B cell (primary cell): ENCODE measurements around the gene TNFRSF12A. TPM values are rescaled to one million over a fixed set of nuclear protein-coding genes. Genes with fewer than 3 reads are reported as not detected.

ENCODE experiments used
- ATAC-seq: fragments of 200-7000 bp; cut with Tn5 transposase; one replicate; pipeline ENCODE4 v1.10.0; 2021; ENCODE audit warnings: low read depth, mild to moderate bottlenecking, moderate number of reproducible peaks, moderate library complexity
- CTCF ChIA-PET: fragments of 350-600 bp; sonication (Branson Sonifier 250); formaldehyde crosslinking; loops from one replicate; lab custom pipeline; 2021; ENCODE audit warnings: antibody characterized with exemption, inconsistent platforms; lab: Charles Lee
- POLR2A ChIA-PET: fragments of 350-600 bp; sonication (Branson Sonifier 250); formaldehyde crosslinking; loops from one replicate; lab custom pipeline; 2021; ENCODE audit warnings: antibody characterized with exemption; lab: Charles Lee
- DNase-seq: peaks from one replicate; pipeline ENCODE4 v3.0.0; 2013
- H2AFZ ChIP-seq: 2 replicates; pipeline ENCODE4 v1.6.1; 2012; ENCODE audit warnings: mild to moderate bottlenecking, low read depth, low read length; ENCODE audit not compliant: insufficient read depth, poor library complexity, severe bottlenecking
- H3K27ac ChIP-seq, 2 donors: 1 replicate in 1 of 2; 2 replicates in 1 of 2; pipeline ENCODE4 v1.5.1; 2012 to 2013; ENCODE audit warnings: low read length in 2 of 2, mild to moderate bottlenecking in 2 of 2, moderate library complexity in 1 of 2
- H3K27me3 ChIP-seq, 4 experiments: fragments of 200-600 bp in 1 of 4; sonication (generic) in 1 of 4; replicated peaks in 1 of 4; 1 replicate in 2 of 4; 2 replicates in 2 of 4; pipeline versions ENCODE4 v1.6.1 to v1.7.0; 2013 to 2016; ENCODE audit warnings: low read length in 3 of 4, mild to moderate bottlenecking in 2 of 4, mixed read lengths in 1 of 4, moderate library complexity in 1 of 4; ENCODE audit not compliant: insufficient read depth in 4 of 4, control insufficient read depth in 3 of 4; ENCODE audit errors: control extremely low read depth in 1 of 4
- H3K36me3 ChIP-seq, 2 experiments: replicated peaks in 1 of 2; 1 replicate in 1 of 2; 2 replicates in 1 of 2; pipeline versions ENCODE4 v1.6.1 to v1.7.1; 2013; ENCODE audit warnings: low read length in 1 of 2; ENCODE audit not compliant: insufficient read depth in 2 of 2, control insufficient read depth in 1 of 2; ENCODE audit errors: control extremely low read depth in 1 of 2, extremely low read depth in 1 of 2
- H3K4me1 ChIP-seq, 2 donors: fragments of 200-600 bp in 1 of 2; sonication (generic) in 1 of 2; 1 replicate in 1 of 2; 2 replicates in 1 of 2; pipeline versions ENCODE4 v1.5.1 to v1.6.1; 2013 to 2017; ENCODE audit warnings: low read length in 2 of 2; ENCODE audit not compliant: control insufficient read depth in 2 of 2, insufficient read depth in 2 of 2
- H3K4me2 ChIP-seq: replicated peaks from 2 replicates; pipeline ENCODE3; 2012; ENCODE audit warnings: mild to moderate bottlenecking, low read depth, low read length; ENCODE audit not compliant: poor library complexity, severe bottlenecking
- H3K4me3 ChIP-seq, 5 experiments: fragments of 200-600 bp in 1 of 5; sonication (generic) in 1 of 5; 1 replicate in 3 of 5; 2 replicates in 2 of 5; pipeline versions ENCODE4 v1.5.1 to v1.7.0; 2011 to 2016; ENCODE audit warnings: low read length in 4 of 5, mild to moderate bottlenecking in 4 of 5, low read depth in 2 of 5, control low read depth in 1 of 5, moderate library complexity in 1 of 5; ENCODE audit not compliant: insufficient read depth in 1 of 5; ENCODE audit errors: control extremely low read depth in 1 of 5, extremely low read depth in 1 of 5
- H3K79me2 ChIP-seq: fragments of 200-600 bp; sonication (generic); one replicate; pipeline ENCODE4 v1.6.0; 2016; ENCODE audit warnings: low read length; ENCODE audit not compliant: control insufficient read depth, insufficient read depth
- H3K9ac ChIP-seq: fragments of 200-600 bp; sonication (generic); 2 replicates; pipeline ENCODE4 v1.6.1; 2017; ENCODE audit warnings: mild to moderate bottlenecking, low read length, moderate library complexity
- H3K9me3 ChIP-seq, 3 donors: one replicate each; pipeline versions ENCODE4 v1.6.1 to v1.7.1; 2013; ENCODE audit warnings: low read length in 2 of 3; ENCODE audit not compliant: control insufficient read depth in 2 of 3, insufficient read depth in 1 of 3; ENCODE audit errors: control extremely low read depth in 1 of 3
- H4K20me1 ChIP-seq: 2 replicates; pipeline ENCODE4 v1.6.0; 2012; ENCODE audit warnings: mild to moderate bottlenecking, low read length; ENCODE audit not compliant: insufficient read depth, control insufficient read depth, poor library complexity, severe bottlenecking
- H3K27ac Mint-ChIP-seq: one replicate; pipeline ENCODE4 v1.8.0; 2021; ENCODE audit warnings: mixed read lengths
- H3K27me3 Mint-ChIP-seq: one replicate; pipeline ENCODE4 v1.8.0; 2021; ENCODE audit warnings: mixed read lengths
- H3K4me1 Mint-ChIP-seq: one replicate; pipeline ENCODE4 v1.8.0; 2021; ENCODE audit warnings: mixed read lengths
- H3K4me3 Mint-ChIP-seq: one replicate; pipeline ENCODE4 v1.8.0; 2021; ENCODE audit warnings: mixed read lengths
- H3K9me3 Mint-ChIP-seq: one replicate; pipeline ENCODE4 v1.8.0; 2022; ENCODE audit warnings: mixed read lengths; ENCODE audit not compliant: insufficient read depth
- CTCF ChIP-seq: fragments of 200-600 bp; IDR thresholded peaks from one replicate; pipeline ENCODE4 v1.8.0; 2022; ENCODE audit warnings: antibody characterized with exemption, mild to moderate bottlenecking
- EZH2 ChIP-seq: IDR thresholded peaks from 2 replicates; pipeline ENCODE4 v1.6.1; 2012; ENCODE audit warnings: borderline replicate concordance, low read depth, mild to moderate bottlenecking, moderate library complexity, low read length; ENCODE audit not compliant: insufficient read depth, poor library complexity, severe bottlenecking
- WGBS: methylation state at CpG from one replicate; pipeline ENCODE4 v1.1.5; 2013; ENCODE audit warnings: missing lambda C conversion rate; ENCODE audit not compliant: insufficient coverage; 5-methylcytosine and 5-hydroxymethylcytosine counted together
- intact Hi-C: fragments of 100-400 bp; cut with micrococcal nuclease; formaldehyde crosslinking; loops from one replicate; pipeline ENCODE4 v1.10.0; 2022
- polyA minus RNA-seq: library from RNA; depleted of rRNA, polyadenylated mRNA; stranded (reverse); fragments of >200 nt; gene quantifications from 2 replicates; pipeline ENCODE4 v1.2.3, GENCODE V29; 2012
- polyA plus RNA-seq: library from polyadenylated mRNA; depleted of rRNA; stranded (reverse); fragments of >200 nt; gene quantifications from 2 replicates; pipeline ENCODE4 v1.2.3, GENCODE V29; 2012
- total RNA-seq, 2 donors: library from RNA; stranded (reverse); fragments of 120-200 nt in 1 of 2; gene quantifications; 1 replicate in 1 of 2; 2 replicates in 1 of 2; pipeline versions ENCODE4 v1.2.3 to v1.2.4, GENCODE V29; 2013 to 2022

TNFRSF12A gene
- 0.85 and 1.3 TPM in 2 replicates for total RNA-seq
- total RNA-seq (2013), result 1.1 TPM
- polyA plus RNA-seq, result 0.61 and 0.72 TPM in 2 replicates
- 1.6 and 3.3 TPM in 2 replicates for polyA minus RNA-seq

GRCh38 chr16:3020247-3020603, at the start of gene TNFRSF12A:
Gene TNFRSF12A (plus strand): TSS chr16:3020368. CDS start chr16:3020398, 30 bp downstream.
- peak; percentile 25 for ATAC-seq
- H3K4me3 ChIP-seq, result peak within 1 kb of the TSS; percentile 48 to 68 (median 59)
- no peaks in the 10 kb centered on the region for H3K9me3 Mint-ChIP-seq
- peaks cover 9% of the 10 kb centered on the region for H3K27me3 Mint-ChIP-seq
- peaks cover 0 to 19% (median 8%) of the 10 kb centered on the region in 4 experiments for H3K27me3 ChIP-seq
- CTCF ChIA-PET, result interaction anchor here (1.5 to 6.9 kb wide), 5 partner anchors 8 to 109 kb away, joined by 5 to 61 read pairs (median 18); no protein-coding TSS in a partner anchor
- H2AFZ ChIP-seq, result peak within 1 kb of the TSS; percentile 58
- H4K20me1 ChIP-seq, result peaks cover 5% of the 10 kb centered on the region
- peak within 1 kb of the TSS; percentile 90 for H3K4me3 Mint-ChIP-seq
- under 1% methylated on average over 48 of the region's 49 CpGs for WGBS
- no peak within 1 kb of the TSS for H3K27ac ChIP-seq
- intact Hi-C loops, result loop anchor here (1.0 to 10.0 kb wide), 8 partner anchors 8 to 1715 kb away; partner anchors contain the start of genes PAQR4, SRRM2, UBE2I and ZNF174
- peaks cover 0 to 4% (median 0%) of the 10 kb centered on the region in 3 donors for H3K9me3 ChIP-seq
- no peak for TF ChIP-seq EZH2
- TF ChIP-seq CTCF, result no peak
- peak within 1 kb of the TSS; percentile 82 for H3K4me2 ChIP-seq
- peaks cover 37 to 54% of the 10 kb centered on the region in 2 donors for H3K4me1 ChIP-seq
- peak within 1 kb of the TSS; percentile 88 for H3K27ac Mint-ChIP-seq
- POLR2A ChIA-PET, result interaction anchor here (1.1 to 1.4 kb wide), 2 partner anchors 16 to 138 kb away, joined by 5 read pairs; no protein-coding TSS in a partner anchor
- peak within 1 kb of the TSS; percentile 70 for H3K9ac ChIP-seq
- H3K36me3 ChIP-seq, result no peaks in the 10 kb centered on the region
- DNase-seq, result peak; percentile 88
- peaks cover 44% of the 10 kb centered on the region for H3K4me1 Mint-ChIP-seq
- H3K79me2 ChIP-seq, result peaks cover 2% of the 10 kb centered on the region

GRCh38 chr16:2970563-2970962, 49.6 kb upstream of the TNFRSF12A start:
- Histone ChIP-seq H3K4me3 (peak overlapping the region in 1 of 5 experiments; percentile 58), H2AFZ (no peak overlapping the region), H3K27ac (no peak overlapping the region), H3K79me2 (no peaks in the 10 kb centered on the region), H3K27me3 (peaks cover 0 to 38% (median 11%) of the 10 kb centered on the region in 4 experiments), H3K4me2 (peak overlapping the region; percentile 99), H3K36me3 (no peaks in the 10 kb centered on the region), H3K9ac (no peak overlapping the region), H3K9me3 (peaks cover 0 to 19% (median 0%) of the 10 kb centered on the region in 3 donors), H3K4me1 (peaks cover 36 to 41% of the 10 kb centered on the region in 2 donors), H4K20me1 (peaks cover 24% of the 10 kb centered on the region)
- ChIA-PET POLR2A (interaction anchor here (0.6 to 1.3 kb wide), 2 partner anchors 10 to 58 kb away, joined by 6 to 7 read pairs; partner anchors contain the start of gene PKMYT1), CTCF (interaction anchor here (0.9 to 1.5 kb wide), 3 partner anchors 10 to 16 kb away, joined by 3 to 4 read pairs (median 3); no protein-coding TSS in a partner anchor)
- no peak for DNase-seq
- H3K27me3 Mint-ChIP-seq, result peaks cover 12% of the 10 kb centered on the region
- no peak for TF ChIP-seq EZH2
- no peak for TF ChIP-seq CTCF
- H3K4me3 Mint-ChIP-seq, result peak overlapping the region; percentile 67
- 97% methylated on average over 3 of the region's 6 CpGs for WGBS
- H3K4me1 Mint-ChIP-seq, result peaks cover 16% of the 10 kb centered on the region
- intact Hi-C loops, result no loop called here
- H3K27ac Mint-ChIP-seq, result no peak overlapping the region
- no peak for ATAC-seq
- H3K9me3 Mint-ChIP-seq, result no peaks in the 10 kb centered on the region
